Caco-2 (cell line): ENCODE measurements around the gene FBH1. TPM values are rescaled to one million over a fixed set of nuclear protein-coding genes. Genes with fewer than 3 reads are reported as not detected.

Source experiments
- BruUV-seq: library from RNA; stranded (reverse); fragments of 400-500 nt; replicated peaks from 2 replicates; lab custom pipeline; 2021; lab: Mats Ljungman, UMichigan
- CTCF ChIA-PET: fragments of 300-600 bp; sonication (Branson Sonifier 250); formaldehyde crosslinking; loops from one replicate; lab custom pipeline; 2022; ENCODE audit warnings: antibody characterized with exemption; lab: Charles Lee
- POLR2A ChIA-PET: fragments of 300-600 bp; sonication (Branson Sonifier 250); formaldehyde crosslinking; loops from one replicate; lab custom pipeline; 2022; ENCODE audit warnings: antibody characterized with exemption; lab: Charles Lee
- DNase-seq, 2 experiments: peaks; one replicate each; pipeline versions ENCODE4 v3.0.0 to v3.0.0-alpha.2; 2020 to 2022
- H3K27me3 ChIP-seq: replicated peaks from 2 replicates; pipeline ENCODE4 v1.6.0; 2011; ENCODE audit warnings: low read length; ENCODE audit not compliant: control insufficient read depth, insufficient read depth
- H3K36me3 ChIP-seq: 2 replicates; pipeline ENCODE4 v1.5.1; 2011; ENCODE audit warnings: low read length; ENCODE audit not compliant: control insufficient read depth, insufficient read depth
- H3K4me1 ChIP-seq: fragments of 250-450 bp; sonication (Bioruptor Pico); 2 replicates; pipeline ENCODE4 v1.5.1; 2020; ENCODE audit warnings: mild to moderate bottlenecking
- H3K4me3 ChIP-seq: 2 replicates; pipeline ENCODE4 v1.5.1; 2011; ENCODE audit warnings: low read depth, mild to moderate bottlenecking, control low read depth, low read length
- H3K9me3 ChIP-seq: fragments of 250-450 bp; sonication (Bioruptor Pico); 2 replicates; pipeline ENCODE4 v1.5.1; 2020; ENCODE audit warnings: mild to moderate bottlenecking, moderate library complexity
- H3K27ac Mint-ChIP-seq: one replicate; pipeline ENCODE4 v1.8.0; 2022; ENCODE audit warnings: mixed read lengths; ENCODE audit not compliant: unreplicated experiment
- H3K27me3 Mint-ChIP-seq: one replicate; pipeline ENCODE4 v1.8.0; 2022; ENCODE audit warnings: mixed read lengths; ENCODE audit not compliant: insufficient read depth, unreplicated experiment
- H3K36me3 Mint-ChIP-seq: one replicate; pipeline ENCODE4 v1.8.0; 2022; ENCODE audit warnings: mild to moderate bottlenecking, mixed read lengths; ENCODE audit not compliant: insufficient read depth, unreplicated experiment
- H3K4me1 Mint-ChIP-seq: one replicate; pipeline ENCODE4 v1.8.0; 2022; ENCODE audit warnings: low read depth, mixed read lengths; ENCODE audit not compliant: unreplicated experiment
- H3K4me3 Mint-ChIP-seq: one replicate; pipeline ENCODE4 v1.8.0; 2022; ENCODE audit warnings: mild to moderate bottlenecking, moderate library complexity, mixed read lengths; ENCODE audit not compliant: unreplicated experiment
- H3K9me3 Mint-ChIP-seq: one replicate; pipeline ENCODE4 v1.8.0; 2022; ENCODE audit warnings: mixed read lengths; ENCODE audit not compliant: unreplicated experiment
- CTCF ChIP-seq, 2 experiments: fragments of 200-600 bp in 1 of 2; IDR thresholded peaks; 1 replicate in 1 of 2; 2 replicates in 1 of 2; pipeline versions ENCODE4 v1.5.1 to v1.8.0; 2011 to 2022; ENCODE audit warnings: antibody characterized with exemption in 1 of 2, control low read depth in 1 of 2, inconsistent platforms in 1 of 2, low read depth in 1 of 2, low read length in 1 of 2, mild to moderate bottlenecking in 1 of 2, moderate library complexity in 1 of 2; ENCODE audit not compliant: insufficient read depth in 1 of 2, severe bottlenecking in 1 of 2, unreplicated experiment in 1 of 2
- intact Hi-C: fragments of 100-400 bp; cut with micrococcal nuclease; formaldehyde crosslinking; loops from one replicate; pipeline ENCODE4 v1.10.0; 2022; ENCODE audit not compliant: unreplicated experiment
- total RNA-seq: library from RNA; stranded (reverse); gene quantifications from 2 replicates; pipeline ENCODE4 v1.2.3, GENCODE V29; 2022

FBH1 gene
- total RNA-seq, 1 experiment from 2014 or later: 83.3 TPM

GRCh38 chr10:5965266-5965665 lies 75.2 kb downstream of the FBH1 start:
- POLR2A ChIA-PET: no interaction called here
- H3K4me1 ChIP-seq: peaks cover 5% of the 10 kb centered on the region; the same call in 1 of the 2 replicates
- Mint-ChIP-seq H3K27me3 (no peaks in the 10 kb centered on the region), H3K27ac (no peak overlapping the region), H3K4me1 (no peaks in the 10 kb centered on the region), H3K36me3 (no peaks in the 10 kb centered on the region), H3K4me3 (no peak overlapping the region), H3K9me3 (no peaks in the 10 kb centered on the region)
- no peaks in the 10 kb centered on the region for H3K36me3 ChIP-seq
- H3K4me3 ChIP-seq: no peak overlapping the region
- TF ChIP-seq CTCF (IDR thresholded peaks at IDR 0.05; ENCODE audit: insufficient read depth in 1 of 2, low read depth in 1 of 2, low read length in 1 of 2, severe bottlenecking in 1 of 2, unreplicated experiment in 1 of 2): no peak
- no peaks in the 10 kb centered on the region for H3K27me3 ChIP-seq
- BruUV-seq: no TSS peak
- DNase-seq: peak in 1 of 2 experiments; percentile 24
- intact Hi-C loops: no loop called here
- no peaks in the 10 kb centered on the region for H3K9me3 ChIP-seq
- CTCF ChIA-PET: no interaction called here

GRCh38 chr10:5968037-5968680 lies 78.1 kb downstream of the FBH1 start:
- DNase-seq: no peak
- no peak overlapping the region for H3K4me3 Mint-ChIP-seq
- intact Hi-C loops: no loop called here
- Histone ChIP-seq H3K27me3 (no peaks in the 10 kb centered on the region), H3K9me3 (no peaks in the 10 kb centered on the region), H3K4me1 (peaks cover 11% of the 10 kb centered on the region; the same call in 1 of the 2 replicates), H3K4me3 (no peak overlapping the region), H3K36me3 (no peaks in the 10 kb centered on the region)
- no peaks in the 10 kb centered on the region for H3K4me1 Mint-ChIP-seq
- H3K36me3 Mint-ChIP-seq: no peaks in the 10 kb centered on the region
- peaks cover 2% of the 10 kb centered on the region for H3K27me3 Mint-ChIP-seq
- no peak overlapping the region for H3K27ac Mint-ChIP-seq
- H3K9me3 Mint-ChIP-seq: no peaks in the 10 kb centered on the region
- no TSS peak for BruUV-seq
- ChIA-PET POLR2A (no interaction called here), CTCF (interaction anchor here (0.5 kb wide), 1 partner anchor 17 kb away, joined by 4 read pairs; no protein-coding TSS in a partner anchor)
- TF ChIP-seq CTCF (IDR thresholded peaks at IDR 0.05; ENCODE audit: insufficient read depth in 1 of 2, low read depth in 1 of 2, low read length in 1 of 2, severe bottlenecking in 1 of 2, unreplicated experiment in 1 of 2): no peak

- Histone ChIP-seq H3K36me3 (no peaks in the 10 kb centered on the region), H3K4me3 (no peak overlapping the region), H3K9me3 (no peaks in the 10 kb centered on the region), H3K4me1 (peaks cover 11% of the 10 kb centered on the region; the same call in 1 of the 2 replicates), H3K27me3 (no peaks in the 10 kb centered on the region)
- Mint-ChIP-seq H3K9me3 (no peaks in the 10 kb centered on the region), H3K36me3 (no peaks in the 10 kb centered on the region), H3K4me1 (no peaks in the 10 kb centered on the region), H3K27me3 (peaks cover 2% of the 10 kb centered on the region), H3K4me3 (no peak overlapping the region), H3K27ac (no peak overlapping the region)
- no peak for TF ChIP-seq CTCF (IDR thresholded peaks at IDR 0.05; ENCODE audit: insufficient read depth in 1 of 2, low read depth in 1 of 2, low read length in 1 of 2, severe bottlenecking in 1 of 2, unreplicated experiment in 1 of 2)
- POLR2A ChIA-PET: no interaction called here
- BruUV-seq: no TSS peak
- peak in 1 of 2 experiments; percentile 32 for DNase-seq
- intact Hi-C loops: no loop called here
- CTCF ChIA-PET: no interaction called here
Measured at GRCh38 chr10:5968681-5969453, 78.8 kb downstream of the FBH1 start.
